DMS79 treated with DMSO at 0.1 percent for 48 hours (cell line): ENCODE results near the gene CNNM4.

ENCODE experiments used
- DNase-seq: peaks from one replicate; lab custom pipeline; 2025; lab: John Stamatoyannopoulos, UW

The CNNM4 gene

DNA sequence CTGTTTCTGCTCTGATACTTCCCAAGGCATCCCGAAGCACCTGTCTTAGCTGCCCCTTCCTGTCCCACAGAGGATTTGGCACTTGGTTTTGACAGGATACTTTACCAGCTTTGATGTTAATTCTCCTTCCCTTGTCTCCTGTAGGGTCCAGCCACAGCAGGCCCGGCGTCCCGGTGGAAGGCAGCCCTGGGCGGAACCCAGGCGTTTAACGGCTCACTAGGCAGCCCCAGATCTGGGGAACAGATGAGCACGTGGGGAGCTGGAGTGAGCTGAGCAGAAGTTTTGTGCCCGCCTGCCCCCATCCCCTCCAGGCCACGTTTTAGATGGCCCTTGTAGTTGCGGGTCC, 71.7 kb downstream of the CNNM4 start:
- no peak for DNase-seq

GRCh38 chr2:96832754-96833507, 72.2 kb downstream of the CNNM4 start:
- peak; percentile 93 for DNase-seq

DNA sequence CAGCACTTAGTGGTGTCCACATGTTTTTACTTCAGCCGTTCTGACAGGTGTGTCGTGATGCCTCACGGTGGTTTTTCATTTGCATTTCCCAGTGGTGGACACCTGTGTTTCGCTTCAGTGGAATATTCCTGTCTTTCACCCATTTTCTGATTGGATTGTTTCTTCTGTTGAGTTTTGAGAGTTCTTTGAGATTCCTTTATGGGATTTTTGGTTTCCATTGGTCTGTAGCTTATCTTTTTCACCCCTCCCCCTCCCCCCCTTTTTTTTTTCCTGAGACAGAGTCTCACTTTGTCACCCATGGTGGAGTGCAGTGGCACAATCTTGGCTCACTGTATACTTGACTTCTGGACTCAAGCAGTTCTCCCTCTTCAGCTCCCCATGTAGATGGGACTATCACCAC, 75.1 kb downstream of the CNNM4 start:
- DNase-seq, result no peak

DNA sequence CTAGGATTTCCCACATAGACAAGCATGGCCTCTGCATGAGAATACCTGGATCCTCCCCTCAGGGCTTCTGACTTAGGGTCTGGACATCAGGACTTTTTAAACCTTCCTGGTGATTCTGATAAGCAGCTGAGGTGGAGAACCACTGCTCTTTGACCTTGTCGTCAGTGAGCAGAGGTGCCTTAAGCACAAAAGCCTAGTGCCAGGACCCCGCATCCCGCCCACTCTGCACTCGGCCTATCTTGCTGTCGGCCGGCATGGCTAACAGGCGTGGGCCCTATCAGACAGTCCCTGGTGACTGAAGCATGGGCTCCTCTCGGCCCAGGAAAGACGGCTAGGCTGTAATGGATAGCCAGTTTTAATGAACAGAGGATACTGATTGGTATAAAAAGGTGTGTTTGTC, 76.9 kb downstream of the CNNM4 start:
- DNase-seq, result no peak

DNA sequence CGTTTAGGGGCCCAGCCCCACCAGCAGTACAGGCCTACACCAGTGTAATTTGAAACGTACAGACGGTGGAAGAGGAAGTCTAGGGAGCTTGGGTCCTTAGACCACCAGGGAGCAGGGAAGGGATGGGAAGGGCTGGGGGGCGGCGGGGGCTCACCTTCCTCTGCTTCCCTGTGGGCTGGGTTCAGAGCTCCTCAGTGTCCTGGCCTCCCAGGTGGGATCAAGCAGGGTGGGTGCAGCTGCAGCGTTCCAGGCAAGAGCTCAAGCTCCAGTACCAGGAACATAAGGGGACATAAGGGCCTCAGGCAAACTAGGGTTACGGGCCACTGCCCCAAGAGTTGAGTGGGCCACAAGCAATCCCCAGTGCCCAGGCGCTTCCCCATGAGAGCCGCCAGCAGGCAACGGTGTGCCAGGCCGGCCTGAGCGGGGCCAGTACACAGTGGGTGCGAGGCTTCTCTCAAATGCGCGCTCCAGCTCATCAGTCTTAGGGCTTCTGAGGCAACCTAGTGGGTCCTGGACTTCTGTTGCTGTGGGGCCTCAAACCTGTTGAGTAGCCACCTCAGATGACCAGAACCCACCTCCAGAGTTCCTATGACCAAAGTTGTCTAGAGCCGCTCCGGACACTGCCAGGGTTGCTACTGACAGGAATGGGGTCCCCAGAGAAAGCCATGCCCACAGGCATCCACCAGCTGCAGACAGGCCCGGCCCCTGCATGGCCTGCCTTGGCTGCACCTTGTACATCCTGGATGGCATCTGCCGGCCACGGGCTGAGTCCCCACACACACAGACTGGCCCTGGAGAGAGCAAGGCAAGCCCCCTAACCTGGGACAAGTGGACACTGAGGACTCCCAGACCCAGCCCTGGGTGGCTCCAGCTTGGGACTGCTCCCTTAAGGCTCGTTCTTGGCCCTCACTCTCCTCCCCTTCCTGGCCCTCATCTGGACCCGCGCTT, 77.9 kb downstream of the CNNM4 start:
- no peak for DNase-seq

DNA sequence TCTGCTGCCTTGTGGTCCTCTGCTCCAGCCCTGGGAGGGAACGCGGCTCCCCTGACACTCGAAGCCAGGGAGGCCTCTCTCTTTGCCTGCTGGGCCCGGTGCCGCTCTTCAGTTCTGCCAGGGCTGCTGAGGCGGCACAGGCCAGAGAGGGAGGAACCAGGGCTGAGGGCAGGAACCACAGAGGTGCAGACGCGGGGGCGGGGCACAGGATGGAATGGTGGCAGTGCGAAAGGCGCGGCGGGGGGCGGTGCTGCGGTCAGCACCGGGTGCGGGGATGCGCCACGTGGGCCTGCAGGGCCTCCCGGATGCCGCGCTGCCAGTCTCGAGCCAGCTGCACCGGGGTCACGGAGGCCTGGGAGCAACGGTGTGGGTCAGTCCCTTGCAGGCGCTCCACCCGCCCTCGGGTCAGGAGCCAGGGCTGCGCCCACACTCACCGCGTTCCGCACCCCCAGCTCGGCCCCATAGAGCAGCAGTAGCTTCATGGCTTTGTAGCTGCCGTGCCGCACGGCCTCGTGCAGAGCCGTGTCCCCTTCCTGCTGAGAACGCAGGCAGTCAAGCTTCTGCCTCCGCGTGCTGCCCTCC, 78.7 kb downstream of the CNNM4 start:
- DNase-seq, result no peak

GRCh38 chr2:96839875-96840850, 79.5 kb downstream of the CNNM4 start:
- DNase-seq, result no peak

- DNase-seq, result no peak
Measured at GRCh38 chr2:96841701-96842495, 81.2 kb downstream of the CNNM4 start.

GRCh38 chr2:96842600-96842999, 81.9 kb downstream of the CNNM4 start:
- no peak for DNase-seq

- DNase-seq, result no peak
Measured at GRCh38 chr2:96843538-96844268, 83.0 kb downstream of the CNNM4 start, which contains the start of gene ANKRD23. ANKRD23 (minus strand) TSS chr2:96844021; CDS start chr2:96843992, 29 bp downstream.

- DNase-seq, result no peak
Measured at GRCh38 chr2:96844405-96844808, 83.7 kb downstream of the CNNM4 start.

- no peak for DNase-seq
Measured at GRCh38 chr2:96846825-96847224, 86.1 kb downstream of the CNNM4 start.

GRCh38 chr2:96847586-96847985, 86.9 kb downstream of the CNNM4 start:
- peak; percentile 24 for DNase-seq

DNA sequence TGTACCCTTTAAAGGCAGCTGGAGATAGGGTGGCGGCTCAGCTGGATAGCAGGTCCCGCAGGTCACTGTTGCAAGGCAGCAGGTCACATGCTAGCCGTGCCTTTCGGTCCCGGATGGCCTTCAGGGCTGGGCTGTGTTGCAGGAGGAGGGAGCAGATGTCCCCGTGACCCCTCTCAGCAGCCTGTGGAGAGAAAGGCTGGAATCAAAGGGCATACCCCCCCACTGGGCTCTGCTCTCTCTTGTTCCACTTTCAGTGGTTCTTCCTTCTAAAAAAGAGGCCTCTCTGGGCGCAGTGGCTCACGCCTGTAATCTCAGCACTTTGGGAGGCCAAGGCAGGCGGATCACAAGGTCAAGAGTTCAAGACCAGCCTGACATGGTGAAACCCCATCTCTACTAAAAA, 87.6 kb downstream of the CNNM4 start:
- DNase-seq, result no peak

DNA sequence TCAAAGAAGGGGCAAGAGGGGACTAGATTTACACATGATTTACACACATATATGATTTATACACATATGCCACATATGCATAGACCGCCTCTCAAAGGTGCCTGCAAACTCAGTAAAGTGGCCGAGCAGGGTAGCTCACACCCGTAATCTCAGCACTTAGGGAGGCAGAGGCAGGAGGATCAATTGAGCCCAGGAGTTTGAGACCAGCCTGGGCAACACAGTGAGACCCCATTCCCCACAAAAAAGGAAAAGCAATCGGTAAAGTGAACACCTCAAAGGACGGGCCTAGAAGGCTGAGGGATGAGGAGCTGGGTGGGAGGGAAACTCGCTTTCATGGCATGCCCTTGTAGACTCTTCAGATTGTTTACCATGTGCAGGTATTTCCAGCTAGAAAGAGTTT, 92.0 kb downstream of the CNNM4 start:
- no peak for DNase-seq

DNA sequence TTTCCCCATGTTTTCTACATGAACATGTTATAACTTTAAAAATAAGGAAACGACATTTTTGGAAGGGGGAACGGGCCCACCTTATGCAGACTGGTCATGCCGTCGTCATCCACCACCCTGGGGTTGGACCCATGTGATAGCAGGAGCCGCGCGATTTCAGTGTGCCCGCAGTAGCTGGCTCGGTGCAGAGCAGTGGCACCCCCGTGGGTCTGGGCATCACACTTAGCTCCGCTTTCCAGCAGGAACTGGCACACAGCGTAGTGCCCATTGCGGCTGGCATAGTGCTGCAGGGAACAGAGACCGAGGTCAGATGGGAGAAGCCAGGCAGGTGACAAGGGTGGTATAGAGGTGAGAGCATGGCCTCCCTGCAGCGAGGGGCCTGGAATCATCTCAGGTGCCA, 92.6 kb downstream of the CNNM4 start:
- DNase-seq, result no peak

- DNase-seq, result peak; percentile 56
Measured at GRCh38 chr2:96856776-96857666, 96.3 kb downstream of the CNNM4 start.

- peak; percentile 98 for DNase-seq
Measured at GRCh38 chr2:96857667-96858372, 97.1 kb downstream of the CNNM4 start, which contains the start of gene ANKRD39. ANKRD39 (minus strand) TSS chr2:96858016; CDS start chr2:96857987, 29 bp downstream.
